ENCODE data around the gene MX1.

Gene MX1

DNA sequence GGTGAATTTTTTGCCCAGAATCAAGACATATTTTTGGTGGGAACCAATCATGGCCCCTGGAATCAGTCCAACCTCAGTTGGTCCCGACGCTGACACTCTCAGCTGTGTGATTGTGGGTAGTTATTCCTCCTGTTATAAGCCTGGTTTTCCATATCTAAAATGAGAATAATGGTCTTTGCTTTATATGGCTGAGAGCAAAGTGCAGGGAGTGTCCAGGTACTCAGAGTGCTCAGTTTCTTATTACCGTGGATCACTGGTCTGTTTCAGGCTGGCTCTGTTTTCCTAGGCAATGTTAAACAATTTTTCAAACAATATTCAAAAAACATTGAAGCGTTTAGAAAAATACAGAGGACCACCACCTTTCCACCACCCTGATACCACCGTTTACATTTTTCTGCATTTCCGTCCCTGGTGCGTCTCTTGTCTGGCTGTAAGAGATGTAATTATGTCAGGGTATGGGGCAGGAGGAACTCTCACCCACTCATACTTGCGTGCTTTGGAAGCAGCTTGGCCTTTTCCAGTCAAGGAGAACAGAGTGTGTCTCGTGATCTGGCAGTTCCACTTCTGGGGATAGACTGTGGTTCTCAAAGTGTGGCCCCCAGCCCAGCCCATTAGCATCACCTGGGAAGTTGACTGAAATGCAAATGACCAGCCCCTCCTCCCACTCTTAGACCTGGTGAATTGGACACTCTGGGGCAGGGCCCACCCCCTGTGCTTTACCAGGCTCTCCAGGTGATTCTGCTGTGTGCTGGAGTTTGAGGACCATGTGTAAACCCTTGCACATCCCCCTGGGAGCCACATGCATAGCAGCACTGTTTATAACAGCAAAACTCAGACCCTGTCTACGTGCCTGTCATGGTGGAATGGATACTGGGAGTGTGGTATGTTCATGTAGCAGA is 6.8 kb downstream of the MX1 start:
- no peak for DNase-seq (ENCODE audit: low read depth)

DNA sequence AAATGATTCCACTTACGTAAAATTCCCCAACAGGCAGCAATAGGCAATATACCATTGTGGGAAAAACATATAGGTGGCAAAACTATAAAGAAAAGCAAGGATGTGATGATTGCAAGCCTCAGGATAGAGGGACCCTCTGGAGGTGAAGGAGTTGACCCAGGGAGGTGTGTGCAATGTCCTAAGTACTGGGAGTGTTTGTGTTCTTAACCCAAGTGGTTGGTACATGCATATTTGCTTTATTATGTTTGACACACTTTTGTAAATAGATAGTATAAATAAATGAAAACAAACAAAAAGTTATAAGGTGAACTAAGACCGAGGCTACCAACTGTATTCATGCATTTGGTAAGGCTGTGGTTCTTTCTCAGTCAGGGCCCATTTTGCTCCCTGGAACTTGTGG is 7.5 kb downstream of the MX1 start:
- DNase-seq (ENCODE audit: low read depth) = no peak

DNA sequence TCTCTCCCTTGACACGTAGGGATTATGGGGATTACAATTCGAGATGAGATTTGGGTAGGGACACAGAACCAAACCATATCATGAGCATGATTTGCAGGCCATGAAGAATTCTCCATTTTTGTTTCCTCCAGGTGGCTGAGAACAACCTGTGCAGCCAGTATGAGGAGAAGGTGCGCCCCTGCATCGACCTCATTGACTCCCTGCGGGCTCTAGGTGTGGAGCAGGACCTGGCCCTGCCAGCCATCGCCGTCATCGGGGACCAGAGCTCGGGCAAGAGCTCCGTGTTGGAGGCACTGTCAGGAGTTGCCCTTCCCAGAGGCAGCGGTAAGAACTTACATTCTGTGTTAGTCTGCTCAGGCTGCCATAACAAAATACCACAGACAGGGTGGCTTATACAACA is 9.7 kb downstream of the MX1 start:
- DNase-seq (ENCODE audit: low read depth) = no peak

DNA sequence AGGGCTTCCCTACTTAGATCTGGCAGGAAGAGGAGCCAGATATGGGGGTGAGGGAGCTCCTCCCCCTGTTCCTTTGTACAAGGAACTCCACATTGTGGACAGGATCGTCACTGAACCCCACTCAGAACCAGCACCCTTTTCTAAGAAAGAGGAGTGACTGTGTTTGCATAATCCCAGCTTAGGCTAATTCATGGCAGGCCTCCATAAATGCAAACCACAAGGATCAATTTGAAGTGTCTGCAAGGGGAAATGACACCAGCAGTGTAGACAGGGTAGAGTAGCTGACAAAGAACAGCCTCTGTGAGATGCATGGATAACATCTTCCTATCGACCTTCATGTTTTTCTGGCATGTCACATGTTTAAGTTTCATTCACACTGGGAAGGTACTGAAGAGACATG is 11.7 kb downstream of the MX1 start:
- no peak for DNase-seq (ENCODE audit: low read depth)

DNA sequence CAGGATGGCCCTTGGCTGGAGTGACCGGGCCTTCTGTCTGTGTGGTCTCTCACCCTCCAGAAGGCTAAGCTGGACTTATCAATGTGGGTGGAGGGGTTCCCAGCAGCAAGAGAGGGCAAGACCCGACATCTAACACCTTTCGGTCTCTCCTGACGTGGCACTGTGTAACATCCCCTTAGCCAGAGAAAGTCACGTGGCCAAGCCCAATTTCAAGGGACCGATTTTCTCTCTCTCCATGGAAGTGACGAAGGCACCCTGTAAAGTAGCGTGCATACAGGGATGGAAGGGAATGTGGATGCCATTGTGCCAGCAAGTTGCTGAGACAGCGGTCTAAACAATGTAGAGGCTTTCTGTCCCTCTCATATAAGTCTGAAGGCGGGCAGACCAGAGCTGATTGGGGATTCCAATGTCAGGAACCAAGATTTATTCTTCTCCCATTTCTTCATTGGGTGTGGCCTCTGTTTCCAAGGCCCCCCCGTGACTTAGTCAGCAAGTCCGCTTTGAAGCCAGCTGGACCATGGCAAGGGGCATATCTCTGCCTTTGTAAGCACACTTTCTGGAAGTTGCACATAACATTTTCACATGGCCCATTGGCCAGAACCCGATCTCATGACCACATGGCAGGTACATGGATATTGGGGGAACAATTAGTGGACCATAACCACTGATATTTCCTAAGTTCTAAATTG is 12.5 kb downstream of the MX1 start:
- no peak for DNase-seq (ENCODE audit: low read depth)

DNA sequence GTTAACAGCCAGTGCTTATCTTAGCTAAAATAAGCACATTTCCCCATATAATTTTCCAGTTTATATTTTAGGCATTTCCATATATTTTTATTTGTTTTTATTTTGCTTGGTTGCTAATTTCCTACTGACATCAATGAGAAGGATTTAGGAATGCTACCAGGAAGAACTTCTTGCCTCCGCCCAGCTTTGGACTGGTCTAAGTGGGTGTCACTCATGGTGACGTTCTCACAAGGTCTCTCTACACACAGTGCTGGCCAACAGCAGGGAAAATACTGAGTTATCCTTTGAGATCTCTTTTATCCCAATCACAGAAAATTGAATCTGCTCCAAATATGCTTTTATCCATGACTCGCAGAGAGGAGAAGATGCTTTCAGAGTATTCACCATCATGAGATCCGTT is 13.2 kb downstream of the MX1 start:
- DNase-seq (ENCODE audit: low read depth) = no peak

DNA sequence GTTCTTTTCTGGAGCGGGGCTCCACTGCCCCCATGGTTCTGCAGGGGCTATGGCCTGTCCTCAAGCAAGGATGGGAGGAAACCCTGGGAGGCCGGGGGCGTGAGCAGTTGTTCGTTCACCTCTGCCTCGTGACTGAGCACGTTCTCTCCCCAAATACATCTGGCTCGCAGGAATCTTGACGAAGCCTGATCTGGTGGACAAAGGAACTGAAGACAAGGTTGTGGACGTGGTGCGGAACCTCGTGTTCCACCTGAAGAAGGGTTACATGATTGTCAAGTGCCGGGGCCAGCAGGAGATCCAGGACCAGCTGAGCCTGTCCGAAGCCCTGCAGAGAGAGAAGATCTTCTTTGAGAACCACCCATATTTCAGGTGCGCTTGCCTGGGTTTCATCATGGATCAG is 15.5 kb downstream of the MX1 start:
- no peak for DNase-seq (ENCODE audit: low read depth)

DNA sequence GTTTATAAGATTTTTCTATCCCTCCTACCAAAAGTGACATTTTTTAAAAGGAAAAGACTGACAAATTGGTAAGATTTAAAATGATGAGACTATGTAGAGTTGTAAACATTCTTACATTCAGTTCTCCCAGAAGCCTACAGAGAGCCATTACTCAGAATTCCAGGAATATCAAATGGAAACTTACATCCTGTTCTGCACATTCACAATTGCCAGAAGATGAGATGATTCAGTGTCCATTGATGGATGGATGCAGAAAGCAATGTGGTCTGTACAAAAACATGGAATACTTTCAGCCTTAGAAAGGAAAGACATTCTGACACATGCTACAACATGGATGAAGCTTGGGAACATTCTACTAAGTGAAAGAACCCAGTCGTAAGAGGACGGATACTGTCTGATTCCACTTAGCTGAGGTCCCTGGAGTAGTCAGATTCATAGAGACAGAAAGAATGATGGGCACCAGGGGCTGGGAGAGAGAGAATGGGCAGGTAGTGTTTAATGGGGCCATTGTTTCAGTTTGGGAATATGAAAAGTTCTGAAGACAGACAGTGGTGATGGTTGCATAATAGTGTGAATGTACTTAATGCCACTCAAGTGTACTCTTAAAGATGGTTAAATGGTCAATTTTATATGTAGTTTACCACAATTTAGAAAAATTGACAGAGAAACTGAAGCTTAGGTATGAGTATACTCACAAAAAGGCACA is 16.6 kb downstream of the MX1 start:
- DNase-seq (ENCODE audit: low read depth) = no peak

DNA sequence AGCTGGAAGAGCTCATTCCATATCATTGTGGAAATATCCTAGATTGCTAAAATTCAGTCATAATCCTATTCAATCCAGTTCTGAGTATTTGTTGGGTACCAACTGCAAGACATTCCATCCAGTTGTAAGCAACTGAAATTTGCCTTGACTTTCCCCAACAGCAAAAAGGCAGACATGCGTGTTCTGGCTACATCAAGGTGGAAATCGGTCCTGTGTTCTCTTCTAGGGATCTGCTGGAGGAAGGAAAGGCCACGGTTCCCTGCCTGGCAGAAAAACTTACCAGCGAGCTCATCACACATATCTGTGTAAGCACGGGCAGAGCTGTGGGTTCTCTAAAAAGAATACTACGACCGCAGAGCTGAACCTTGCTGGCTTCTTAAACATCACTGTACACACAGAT is 17.5 kb downstream of the MX1 start:
- no peak for DNase-seq (ENCODE audit: low read depth)

DNA sequence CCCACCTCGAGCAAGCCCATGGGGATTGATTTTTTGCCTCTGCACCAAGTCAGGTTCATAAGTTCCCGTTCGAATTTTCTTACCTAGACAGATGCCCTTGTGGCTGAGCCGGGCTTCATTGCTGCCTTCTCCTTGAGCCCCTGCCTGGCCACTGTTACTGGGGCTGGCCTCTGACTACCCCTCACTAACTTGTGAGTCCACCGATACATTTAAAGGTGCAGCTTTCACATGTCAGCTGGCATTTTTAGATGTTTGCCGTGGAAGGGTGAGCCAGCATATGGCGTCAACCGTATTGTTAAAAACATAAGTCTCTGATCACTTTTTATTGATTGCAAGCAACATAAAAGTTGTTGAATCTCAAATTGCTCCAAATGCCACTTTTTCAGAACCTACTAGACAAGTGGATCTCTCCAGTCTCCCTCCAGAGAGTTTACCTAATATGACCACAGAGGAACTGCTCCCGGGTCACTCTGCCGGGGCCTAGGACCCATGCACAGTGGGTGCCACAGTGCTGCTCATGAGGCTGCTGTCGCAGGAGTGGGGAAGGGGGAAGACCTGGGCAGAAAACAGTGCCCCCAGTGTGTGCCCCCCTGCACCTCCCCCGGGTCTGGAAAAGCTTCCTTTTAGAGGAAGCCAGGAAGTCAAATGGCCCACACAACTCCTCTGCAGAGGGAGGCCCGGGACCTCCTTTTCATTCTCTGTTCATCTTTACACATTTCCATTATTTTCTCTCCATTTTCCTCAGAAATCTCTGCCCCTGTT is 18.8 kb downstream of the MX1 start:
- DNase-seq (ENCODE audit: low read depth) = no peak

DNA sequence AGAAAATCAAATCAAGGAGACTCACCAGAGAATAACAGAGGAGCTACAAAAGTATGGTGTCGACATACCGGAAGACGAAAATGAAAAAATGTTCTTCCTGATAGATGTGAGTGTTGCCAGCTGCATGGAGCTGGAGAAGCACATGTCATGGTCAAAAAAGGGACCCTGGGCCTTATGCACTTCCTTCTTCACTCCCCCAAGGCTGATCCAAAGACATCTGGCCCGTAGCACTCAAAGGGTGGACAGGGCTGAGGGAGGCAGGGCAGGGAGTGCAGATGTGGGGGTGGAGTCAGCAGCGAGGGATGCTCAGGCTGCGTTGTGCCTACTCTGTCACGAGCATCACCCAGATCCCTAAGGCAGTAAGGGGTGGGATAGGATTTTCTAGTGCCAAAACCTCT is 19.4 kb downstream of the MX1 start:
- no peak for DNase-seq (ENCODE audit: low read depth)

DNA sequence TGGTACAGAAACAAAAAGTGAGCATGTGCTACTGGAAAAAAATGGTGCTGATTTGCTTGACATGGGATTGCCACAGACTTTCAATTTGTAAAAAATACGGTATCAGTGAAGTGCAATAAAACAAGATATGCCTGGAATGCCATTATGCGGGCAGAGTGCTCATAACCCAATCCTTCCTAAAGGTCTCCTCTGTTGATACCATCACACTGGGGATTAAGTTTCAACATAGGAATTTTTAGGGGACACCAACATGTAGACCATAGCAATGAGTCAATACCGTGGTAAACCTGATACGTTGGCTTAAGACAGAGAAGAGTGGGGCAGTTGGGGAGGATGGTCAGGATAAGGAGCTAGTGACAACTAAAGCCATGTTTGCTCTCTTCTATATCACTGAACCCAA is 20.5 kb downstream of the MX1 start:
- DNase-seq (ENCODE audit: low read depth) = no peak

DNA sequence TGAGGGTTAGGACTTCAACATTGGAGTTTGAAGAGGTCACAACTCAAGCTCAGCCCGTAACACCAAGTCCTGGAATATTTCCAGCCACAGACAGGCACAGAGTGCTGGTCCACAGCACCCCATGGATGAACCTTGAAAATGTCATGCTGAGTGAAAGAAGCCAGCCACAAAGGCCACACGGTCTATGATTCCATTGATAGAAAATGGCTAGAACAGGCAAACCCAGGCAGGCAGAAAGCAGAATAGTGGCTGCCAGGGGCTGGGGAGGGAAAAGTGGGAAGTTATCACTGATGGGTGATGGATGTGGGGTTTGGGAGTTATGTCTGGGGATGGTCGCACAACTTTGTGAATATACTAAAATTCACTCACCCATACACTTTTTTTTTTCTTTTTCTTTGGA is 21.3 kb downstream of the MX1 start:
- no peak for DNase-seq (ENCODE audit: low read depth)

DNA sequence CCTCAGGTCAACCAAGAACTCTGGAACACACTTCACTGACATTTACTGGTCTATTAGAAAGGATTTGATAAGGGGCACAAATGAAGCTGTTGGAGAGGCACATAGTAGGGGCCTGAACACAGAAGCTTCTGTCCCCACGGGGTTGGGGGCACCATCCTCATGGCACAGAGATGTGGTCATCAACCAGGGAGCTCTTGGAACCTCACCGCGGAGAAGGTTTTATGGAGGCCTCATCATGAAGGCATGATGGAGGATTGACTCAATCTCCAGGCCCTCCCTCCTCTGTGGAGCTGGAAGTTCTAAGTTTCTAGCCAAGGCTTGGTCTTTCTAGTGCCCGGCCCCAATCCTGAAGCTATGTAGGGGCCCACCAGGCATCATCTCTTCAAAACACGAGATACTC is 23.6 kb downstream of the MX1 start:
- no peak for DNase-seq (ENCODE audit: low read depth)

DNA sequence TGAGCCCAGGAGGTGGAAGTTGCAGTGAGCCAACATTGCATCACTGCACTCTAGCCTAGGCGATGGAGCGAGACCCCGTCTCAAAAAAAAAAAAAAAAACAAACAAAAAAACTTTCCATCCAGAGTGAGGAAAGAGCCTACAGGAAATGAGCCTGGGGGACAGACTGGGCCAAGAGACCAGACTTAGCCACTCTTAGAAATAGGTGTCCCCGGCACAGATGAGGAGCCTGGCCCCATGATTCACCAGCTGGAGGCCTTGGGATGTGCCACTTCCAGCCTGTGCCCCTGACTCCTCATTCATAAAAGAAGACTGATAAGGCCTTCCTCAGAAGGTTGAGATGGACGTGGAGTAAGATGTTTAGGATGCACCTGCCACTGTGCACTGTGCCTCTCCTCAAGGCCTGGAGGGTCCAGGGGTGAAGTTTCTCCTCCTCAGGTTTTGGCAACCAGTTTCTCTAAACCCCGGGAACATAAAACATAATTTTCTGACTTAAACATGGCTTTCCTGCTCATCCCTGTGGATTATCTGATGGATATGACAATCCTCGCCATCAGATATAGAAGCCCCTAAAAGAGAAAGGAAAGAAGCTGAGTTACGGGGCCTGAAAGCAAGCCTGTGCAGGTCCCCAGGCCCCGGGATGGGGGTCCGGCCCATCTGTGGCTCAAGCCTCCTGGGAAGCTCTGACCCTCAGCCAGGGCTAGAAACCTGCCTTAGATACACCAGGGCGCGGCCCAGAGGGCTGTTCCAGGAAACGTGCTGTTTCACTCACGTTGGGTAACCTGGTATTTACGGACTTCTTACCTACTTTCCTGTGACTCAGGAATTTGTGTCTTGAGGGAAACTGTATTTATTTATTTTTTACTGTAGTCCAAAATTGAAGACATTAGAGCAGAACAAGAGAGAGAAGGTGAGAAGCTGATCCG is 26.0 kb downstream of the MX1 start:
- no peak for DNase-seq (ENCODE audit: low read depth)

DNA sequence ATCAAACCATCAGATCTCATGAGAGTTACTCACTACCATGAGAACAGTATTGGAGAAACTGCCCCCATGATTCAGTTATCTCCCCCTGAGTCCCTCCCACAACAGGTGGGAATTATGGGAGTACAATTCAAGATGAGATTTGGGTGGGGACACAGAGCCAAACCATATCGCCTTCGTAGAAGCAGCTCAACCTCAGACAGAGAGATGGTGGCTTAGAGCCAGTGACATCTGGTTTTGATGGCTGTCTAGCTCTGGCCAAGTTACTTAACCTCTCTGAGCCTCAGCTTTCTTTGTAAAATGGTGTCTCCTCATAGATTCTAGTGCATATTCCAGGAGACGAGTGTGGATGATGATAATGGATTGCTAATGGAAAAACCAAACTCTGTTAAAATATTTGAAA is 27.2 kb downstream of the MX1 start:
- no peak for DNase-seq (ENCODE audit: low read depth)

DNA sequence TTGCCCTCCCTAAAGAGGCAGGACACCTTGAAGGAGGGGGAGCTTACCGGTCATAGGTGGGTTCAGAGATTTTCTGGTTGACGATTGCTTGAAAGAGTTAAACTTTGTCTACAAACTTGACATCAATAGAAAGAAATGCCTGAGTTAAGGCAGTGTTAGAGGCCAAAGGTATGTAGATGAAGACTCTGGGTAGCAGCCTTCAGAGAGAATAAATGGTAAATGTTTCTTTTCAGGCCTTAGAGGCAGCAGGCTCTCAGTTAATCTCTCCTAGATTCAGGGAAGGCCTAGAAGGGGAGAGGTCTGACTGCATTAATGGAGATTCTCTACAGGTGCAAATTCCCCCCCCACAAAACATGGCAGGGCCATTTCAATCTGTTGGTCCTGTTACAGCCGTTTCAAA is 27.7 kb downstream of the MX1 start:
- no peak for DNase-seq (ENCODE audit: low read depth)

DNA sequence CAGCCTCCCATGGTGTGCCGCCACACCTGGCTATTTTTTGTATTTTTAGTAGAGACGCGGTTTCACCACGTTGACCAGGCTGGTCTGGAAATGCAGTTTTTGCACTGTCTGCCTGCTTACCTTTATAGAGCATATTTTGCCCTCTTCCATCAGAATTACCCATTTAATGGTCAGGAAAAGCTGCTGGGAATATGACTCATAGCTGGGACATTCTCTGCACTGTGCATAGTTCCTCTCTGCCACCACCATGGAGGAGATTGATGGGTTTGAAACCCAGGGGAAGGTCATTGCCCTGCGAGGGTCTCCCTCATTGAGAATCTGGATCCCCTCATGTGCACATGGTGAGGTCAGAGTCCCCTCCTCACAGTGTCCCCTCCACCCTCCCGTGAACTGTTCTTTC is 32.1 kb downstream of the MX1 start:
- no peak for DNase-seq (ENCODE audit: low read depth)

DNA sequence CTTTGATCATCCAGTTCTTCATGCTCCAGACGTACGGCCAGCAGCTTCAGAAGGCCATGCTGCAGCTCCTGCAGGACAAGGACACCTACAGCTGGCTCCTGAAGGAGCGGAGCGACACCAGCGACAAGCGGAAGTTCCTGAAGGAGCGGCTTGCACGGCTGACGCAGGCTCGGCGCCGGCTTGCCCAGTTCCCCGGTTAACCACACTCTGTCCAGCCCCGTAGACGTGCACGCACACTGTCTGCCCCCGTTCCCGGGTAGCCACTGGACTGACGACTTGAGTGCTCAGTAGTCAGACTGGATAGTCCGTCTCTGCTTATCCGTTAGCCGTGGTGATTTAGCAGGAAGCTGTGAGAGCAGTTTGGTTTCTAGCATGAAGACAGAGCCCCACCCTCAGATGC is 32.5 kb downstream of the MX1 start:
- no peak for DNase-seq (ENCODE audit: low read depth)

DNA sequence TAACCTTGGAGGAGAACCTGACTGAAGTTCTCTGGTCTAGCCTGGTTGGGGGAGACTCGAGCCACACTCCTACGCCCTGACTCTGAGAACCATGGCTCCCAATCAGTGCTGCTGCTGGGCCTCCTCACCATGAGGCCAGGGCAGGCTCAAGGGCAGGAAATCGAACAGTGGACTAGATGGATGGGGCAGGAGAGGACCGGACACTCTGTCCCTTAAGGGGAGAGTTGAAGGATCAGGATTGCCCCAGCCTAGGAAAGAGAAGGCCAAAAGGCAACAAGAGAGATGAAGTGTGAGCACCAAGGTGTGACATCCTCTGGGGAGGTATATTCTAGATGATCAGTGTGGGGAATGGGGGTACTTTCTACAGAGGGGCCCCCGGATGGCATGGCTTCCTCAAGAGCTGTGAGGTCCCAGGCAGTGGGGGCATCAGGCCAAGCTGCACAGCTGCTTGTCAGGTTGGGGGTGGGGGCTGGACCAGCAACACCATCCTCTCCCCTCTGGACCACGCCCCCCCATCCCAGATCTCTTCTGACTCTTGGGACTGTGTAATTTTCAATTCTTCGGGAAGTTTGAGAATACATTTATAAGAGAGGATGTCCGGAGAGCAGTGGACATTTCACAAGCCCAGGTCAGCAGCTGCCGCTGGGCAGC is 34.0 kb downstream of the MX1 start:
- DNase-seq (ENCODE audit: low read depth) = no peak

Data from stimulated activated CD8-positive, alpha-beta memory T cell treated with anti-CD3 and anti-CD28 coated beads, Interleukin-12 subunit alpha, Interleukin-12 subunit beta, amount 100 ng/mL, for 1 hour (primary cell).